Gastroesophageal sphincter (tissue), 4 donors: ENCODE data around the gene CACFD1. TPM values are rescaled to one million over a fixed set of nuclear protein-coding genes. Genes with fewer than 3 reads are reported as not detected.

ENCODE experiments used
- ATAC-seq: fragments of 150-250 bp; one replicate; pipeline ENCODE4 v1.9.1; 2016; ENCODE audit warnings: mild to moderate bottlenecking, moderate library complexity
- H3K27ac ChIP-seq, 4 donors: fragments of 200-600 bp; sonication (generic) in 3 of 4; 1 replicate in 3 of 4; 2 replicates in 1 of 4; pipeline ENCODE4 v1.5.1; 2016 to 2019
- H3K27me3 ChIP-seq: fragments of 200-600 bp; sonication (generic); one replicate; pipeline ENCODE4 v1.5.1; 2019
- H3K36me3 ChIP-seq, 2 donors: fragments of 200-600 bp; sonication (generic); one replicate each; pipeline ENCODE4 v1.5.1; 2019; ENCODE audit warnings: control low read depth in 1 of 2
- H3K4me1 ChIP-seq, 3 donors: fragments of 200-600 bp; sonication (generic); 1 replicate in 2 of 3; 2 replicates in 1 of 3; pipeline ENCODE4 v1.5.1; 2016 to 2019; ENCODE audit warnings: control low read depth in 2 of 3
- H3K4me3 ChIP-seq, 2 donors: fragments of 200-600 bp; sonication (generic); one replicate each; pipeline ENCODE4 v1.5.1; 2019; ENCODE audit warnings: mild to moderate bottlenecking in 1 of 2, moderate library complexity in 1 of 2
- H3K9me3 ChIP-seq, 3 donors: fragments of 200-600 bp; sonication (generic); one replicate each; pipeline ENCODE4 v1.5.1; 2017 to 2019; ENCODE audit warnings: control low read depth in 2 of 3
- CTCF ChIP-seq, 4 experiments: fragments of 200-600 bp in 2 of 4; fragments of 450-650 bp in 2 of 4; sonication (generic) in 1 of 4; IDR thresholded peaks; one replicate each; pipeline ENCODE4 v1.5.1; 2017 to 2019; ENCODE audit warnings: antibody characterized with exemption in 4 of 4, mild to moderate bottlenecking in 2 of 4, moderate library complexity in 2 of 4
- EP300 ChIP-seq: sonication (generic); formaldehyde crosslinking; IDR thresholded peaks from one replicate; pipeline ENCODE4 v1.6.1; 2017; ENCODE audit warnings: antibody characterized with exemption, mild to moderate bottlenecking
- POLR2A ChIP-seq, 2 donors: fragments of 450-650 bp; IDR thresholded peaks; one replicate each; pipeline ENCODE4 v1.6.1; 2017; ENCODE audit warnings: antibody characterized with exemption in 2 of 2, mild to moderate bottlenecking in 2 of 2, moderate library complexity in 1 of 2
- POLR2AphosphoS5 ChIP-seq: sonication (generic); formaldehyde crosslinking; IDR thresholded peaks from one replicate; pipeline ENCODE4 v1.6.1; 2017; ENCODE audit warnings: antibody characterized with exemption
- WGBS, 2 donors: methylation state at CpG; one replicate each; pipeline ENCODE4 v1.1.5; 2018; ENCODE audit warnings: low coverage in 1 of 2; 5-methylcytosine and 5-hydroxymethylcytosine counted together
- total RNA-seq, 4 donors: library from RNA; depleted of rRNA; stranded (reverse); fragments of >200 nt; gene quantifications; one replicate each; pipeline ENCODE4 v1.1.0, GENCODE V29; 2016

CACFD1 gene
- total RNA-seq, 4 donors from 2014 or later, result 15.3 to 22.3 (median 16.0) TPM

GRCh38 chr9:133437753-133438531 lies 21.8 kb upstream of the CACFD1 start:
- ATAC-seq, result no peak
- Histone ChIP-seq H3K4me3 (no peak overlapping the region), H3K27ac (no peak overlapping the region), H3K4me1 (no peaks in the 10 kb centered on the region), H3K9me3 (no peaks in the 10 kb centered on the region), H3K36me3 (no peaks in the 10 kb centered on the region), H3K27me3 (no peaks in the 10 kb centered on the region)
- 80% methylated on average over 5 of the region's 20 CpGs; no CpG with 5 or more reads in 1 of the 2 donors for WGBS, 2 donors
- TF ChIP-seq CTCF (IDR thresholded peaks at IDR 0.05) (no peak), POLR2A (IDR thresholded peaks at IDR 0.05) (no peak), POLR2AphosphoS5 (no peak), EP300 (no peak)

DNA sequence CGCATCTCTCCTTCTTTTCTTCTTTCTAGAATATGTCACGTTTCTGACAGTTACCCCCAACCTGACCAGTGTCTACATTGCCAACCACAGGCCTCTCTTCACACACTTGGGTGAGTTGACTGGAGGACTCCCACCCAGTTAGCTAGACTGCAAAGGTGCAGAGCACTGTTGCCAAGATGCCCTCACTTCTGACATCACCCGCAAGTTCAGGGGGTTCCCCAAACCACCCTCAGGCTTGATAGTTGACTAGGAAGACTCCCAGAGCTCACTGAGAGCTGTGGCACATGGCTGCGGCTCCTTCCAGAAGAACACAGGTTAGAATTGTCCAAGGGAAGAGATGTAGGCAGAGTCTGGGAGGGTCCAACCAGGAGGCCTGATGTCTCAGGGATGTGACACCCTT lies 20.4 kb upstream of the CACFD1 start:
- Histone ChIP-seq H3K27ac (no peak overlapping the region), H3K27me3 (no peaks in the 10 kb centered on the region), H3K4me3 (no peak overlapping the region), H3K4me1 (no peaks in the 10 kb centered on the region), H3K9me3 (no peaks in the 10 kb centered on the region), H3K36me3 (no peaks in the 10 kb centered on the region)
- 67% methylated on average over 3 of the region's 4 CpGs; no CpG with 5 or more reads in 1 of the 2 donors for WGBS, 2 donors
- no peak for ATAC-seq
- TF ChIP-seq POLR2AphosphoS5 (no peak), POLR2A (IDR thresholded peaks at IDR 0.05) (no peak), EP300 (no peak), CTCF (IDR thresholded peaks at IDR 0.05) (no peak)

DNA sequence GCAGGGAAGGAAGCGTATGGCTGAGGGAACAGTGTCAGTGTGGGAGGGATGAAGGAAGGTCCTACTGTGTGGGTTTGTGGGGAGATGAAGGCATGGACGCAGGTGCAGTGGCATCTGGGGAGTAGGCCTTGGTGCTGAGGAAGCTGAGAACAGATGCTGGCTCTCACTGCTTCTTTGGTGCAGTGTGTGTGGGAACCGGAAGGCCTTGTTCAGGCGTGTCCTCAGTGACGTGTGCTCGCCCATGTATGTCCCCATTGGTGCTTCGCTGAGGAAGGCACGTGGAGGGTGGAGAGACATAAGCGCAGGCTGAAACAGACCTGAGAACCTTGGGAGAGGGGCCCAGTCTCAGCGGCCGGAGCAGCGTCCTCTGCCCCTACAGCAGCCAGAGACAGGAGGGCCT lies 18.9 kb upstream of the CACFD1 start:
- no peak for ATAC-seq
- no peak overlapping the region for H3K27ac ChIP-seq
- no peaks in the 10 kb centered on the region for H3K9me3 ChIP-seq
- H3K4me3 ChIP-seq, result no peak overlapping the region
- no peaks in the 10 kb centered on the region for H3K36me3 ChIP-seq
- TF ChIP-seq CTCF (IDR thresholded peaks at IDR 0.05) (no peak), POLR2AphosphoS5 (no peak), EP300 (no peak), POLR2A (IDR thresholded peaks at IDR 0.05) (no peak)
- no peaks in the 10 kb centered on the region for H3K4me1 ChIP-seq
- H3K27me3 ChIP-seq, result no peaks in the 10 kb centered on the region
- 74 to 100% methylated on average over 2 to 5 of the region's 12 CpGs for WGBS, 2 donors

DNA sequence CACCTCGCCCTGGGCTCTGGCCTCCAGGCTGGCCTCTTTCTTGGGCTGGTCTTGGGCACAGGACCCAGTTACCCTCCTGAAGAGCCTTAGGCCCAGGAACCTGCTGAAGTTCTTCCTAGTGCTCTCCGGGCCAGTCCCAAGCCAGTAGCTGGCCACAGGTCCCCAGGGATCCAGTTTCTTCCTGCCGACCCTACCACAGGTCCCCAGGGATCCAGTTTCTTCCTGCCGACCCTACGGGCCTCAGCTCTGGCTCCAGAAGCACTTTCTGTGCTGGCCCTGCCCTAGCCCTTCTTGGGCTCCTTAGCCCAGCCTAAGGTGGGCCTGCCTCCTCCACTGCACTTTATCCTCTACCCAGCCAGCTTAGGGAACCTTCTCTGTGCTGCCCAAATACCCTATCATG lies 18.2 kb upstream of the CACFD1 start:
- 28% methylated on average over 2 of the region's 5 CpGs; no CpG with 5 or more reads in 1 of the 2 donors for WGBS, 2 donors

More for the DNA sequence above, 18.2 kb upstream of the CACFD1 start:
- H3K4me1 ChIP-seq, result no peaks in the 10 kb centered on the region
- no peak for ATAC-seq
- H3K27me3 ChIP-seq, result no peaks in the 10 kb centered on the region
- TF ChIP-seq EP300, result no peak
- TF ChIP-seq POLR2A (IDR thresholded peaks at IDR 0.05), result no peak
- TF ChIP-seq POLR2AphosphoS5, result no peak
- no peak for TF ChIP-seq CTCF (IDR thresholded peaks at IDR 0.05)
- no peaks in the 10 kb centered on the region for H3K9me3 ChIP-seq
- no peak overlapping the region for H3K27ac ChIP-seq
- no peaks in the 10 kb centered on the region for H3K36me3 ChIP-seq
- H3K4me3 ChIP-seq, result no peak overlapping the region
